Astrocyte (in vitro differentiated cells and primary cell): ENCODE measurements around the gene ALDH16A1. TPM values are rescaled to one million over a fixed set of nuclear protein-coding genes. Genes with fewer than 3 reads are reported as not detected.

Source experiments
- DNase-seq: peaks from one replicate; pipeline ENCODE4 v3.0.0-alpha.2; 2010; ENCODE audit warnings: low read depth
- FAIRE-seq: peaks from 2 replicates; lab custom pipeline; 2011; peaks lifted over from hg19 to GRCh38; lab: Jason Lieb, UNC
- H2AFZ ChIP-seq: 2 replicates; pipeline ENCODE4 v1.6.0; 2012; ENCODE audit warnings: low read depth, low read length, inconsistent platforms
- H3K27ac ChIP-seq: 2 replicates; pipeline ENCODE4 v1.5.1; 2011; ENCODE audit warnings: low read depth, low read length, inconsistent platforms
- H3K27me3 ChIP-seq: 2 replicates; pipeline ENCODE4 v1.6.0; 2011; ENCODE audit warnings: low read length, inconsistent platforms; ENCODE audit not compliant: insufficient read depth
- H3K36me3 ChIP-seq: 2 replicates; pipeline ENCODE4 v1.5.1; 2011; ENCODE audit warnings: low read length, inconsistent platforms; ENCODE audit not compliant: insufficient read depth
- H3K4me1 ChIP-seq: 2 replicates; pipeline ENCODE4 v1.5.1; 2011; ENCODE audit warnings: low read length, inconsistent platforms; ENCODE audit not compliant: insufficient read depth
- H3K4me2 ChIP-seq: 2 replicates; pipeline ENCODE4 v1.6.0; 2012; ENCODE audit warnings: low read length, inconsistent platforms
- H3K4me3 ChIP-seq: 2 replicates; pipeline ENCODE4 v1.5.1; 2011; ENCODE audit warnings: low read depth, mild to moderate bottlenecking, low read length, inconsistent platforms; ENCODE audit not compliant: insufficient read depth
- H3K79me2 ChIP-seq: 2 replicates; pipeline ENCODE4 v1.6.0; 2012; ENCODE audit warnings: mild to moderate bottlenecking, low read length, inconsistent platforms; ENCODE audit not compliant: insufficient read depth
- H3K9ac ChIP-seq: 2 replicates; pipeline ENCODE4 v1.6.0; 2012; ENCODE audit warnings: mild to moderate bottlenecking, low read length, inconsistent platforms
- H3K9me3 ChIP-seq: 2 replicates; pipeline ENCODE4 v1.5.1; 2012; ENCODE audit warnings: low read depth, mild to moderate bottlenecking, low read length, inconsistent platforms; ENCODE audit not compliant: insufficient read depth
- H4K20me1 ChIP-seq: 2 replicates; pipeline ENCODE4 v1.6.0; 2012; ENCODE audit warnings: low read length, inconsistent platforms; ENCODE audit not compliant: insufficient read depth
- H3K27ac Mint-ChIP-seq: one replicate; pipeline ENCODE4 v1.8.0; 2021; ENCODE audit warnings: mild to moderate bottlenecking, mixed read lengths; ENCODE audit not compliant: unreplicated experiment
- H3K27me3 Mint-ChIP-seq: one replicate; pipeline ENCODE4 v1.8.0; 2021; ENCODE audit warnings: low read depth, mixed read lengths; ENCODE audit not compliant: unreplicated experiment
- H3K36me3 Mint-ChIP-seq: one replicate; pipeline ENCODE4 v1.8.0; 2021; ENCODE audit warnings: low read depth, mixed read lengths; ENCODE audit not compliant: unreplicated experiment
- H3K4me1 Mint-ChIP-seq: one replicate; pipeline ENCODE4 v1.8.0; 2021; ENCODE audit warnings: low read depth, mixed read lengths; ENCODE audit not compliant: unreplicated experiment
- H3K4me3 Mint-ChIP-seq: one replicate; pipeline ENCODE4 v1.8.0; 2021; ENCODE audit warnings: mild to moderate bottlenecking, moderate library complexity, mixed read lengths; ENCODE audit not compliant: unreplicated experiment
- H3K9me3 Mint-ChIP-seq: one replicate; pipeline ENCODE4 v1.8.0; 2021; ENCODE audit warnings: mild to moderate bottlenecking, mixed read lengths; ENCODE audit not compliant: unreplicated experiment
- CTCF ChIP-seq: IDR thresholded peaks from 2 replicates; pipeline ENCODE4 v1.5.1; 2011; ENCODE audit warnings: low read depth, mild to moderate bottlenecking, inconsistent platforms, low read length, moderate library complexity; ENCODE audit not compliant: insufficient read depth
- EZH2 ChIP-seq: IDR thresholded peaks from 2 replicates; pipeline ENCODE4 v1.6.1; 2012; ENCODE audit warnings: mild to moderate bottlenecking, low read length, inconsistent platforms; ENCODE audit not compliant: insufficient read depth
- total RNA-seq: library from RNA; stranded (reverse); gene quantifications from 2 replicates; pipeline ENCODE4 v1.2.1, GENCODE V29; 2021

ALDH16A1 gene
- total RNA-seq, 1 donor from 2014 or later: 13.0 TPM

- peaks cover 3% of the 10 kb centered on the region for H3K27me3 Mint-ChIP-seq
- H3K9me3 ChIP-seq: no peaks in the 10 kb centered on the region
- no peaks in the 10 kb centered on the region for H3K36me3 ChIP-seq
- H3K27ac ChIP-seq: no peak overlapping the region
- H4K20me1 ChIP-seq: no peaks in the 10 kb centered on the region
- no peaks in the 10 kb centered on the region for H3K27me3 ChIP-seq
- no peaks in the 10 kb centered on the region for H3K4me1 Mint-ChIP-seq
- no peak for FAIRE-seq
- TF ChIP-seq CTCF (peak; percentile 61), EZH2 (no peak)
- H3K4me1 ChIP-seq: peaks cover 3% of the 10 kb centered on the region
- peaks cover 2% of the 10 kb centered on the region for H3K36me3 Mint-ChIP-seq
- H2AFZ ChIP-seq: no peak overlapping the region
- H3K4me2 ChIP-seq: no peak overlapping the region
- peaks cover 2% of the 10 kb centered on the region for H3K9me3 Mint-ChIP-seq
- no peak overlapping the region for H3K27ac Mint-ChIP-seq
- H3K4me3 Mint-ChIP-seq: no peak overlapping the region
- H3K79me2 ChIP-seq: no peaks in the 10 kb centered on the region
- DNase-seq: no peak
- no peak overlapping the region for H3K4me3 ChIP-seq
- no peak overlapping the region for H3K9ac ChIP-seq
These were observed 53.6 kb downstream of the ALDH16A1 start for GRCh38 chr19:49506575-49507105.

- H3K36me3 Mint-ChIP-seq: peaks cover 2% of the 10 kb centered on the region
- peaks cover 3% of the 10 kb centered on the region for H3K27me3 Mint-ChIP-seq
- Histone ChIP-seq H3K4me2 (no peak overlapping the region), H3K27ac (no peak overlapping the region), H3K9me3 (no peaks in the 10 kb centered on the region), H3K4me3 (no peak overlapping the region), H3K4me1 (peaks cover 10% of the 10 kb centered on the region), H3K27me3 (no peaks in the 10 kb centered on the region), H2AFZ (no peak overlapping the region), H4K20me1 (no peaks in the 10 kb centered on the region), H3K36me3 (no peaks in the 10 kb centered on the region), H3K79me2 (no peaks in the 10 kb centered on the region), H3K9ac (no peak overlapping the region)
- H3K27ac Mint-ChIP-seq: peak overlapping the region; percentile 18
- FAIRE-seq: no peak
- peaks cover 2% of the 10 kb centered on the region for H3K9me3 Mint-ChIP-seq
- H3K4me3 Mint-ChIP-seq: peak overlapping the region; percentile 62
- peaks cover 5% of the 10 kb centered on the region for H3K4me1 Mint-ChIP-seq
- TF ChIP-seq EZH2 (no peak), CTCF (no peak)
- DNase-seq: no peak
These were observed 54.9 kb downstream of the ALDH16A1 start for GRCh38 chr19:49507803-49508494.
